LNCaP clone FGC (cell line): ENCODE results near the gene PCBP3.

Experiments used
- DNase-seq: peaks from one replicate; pipeline ENCODE4 v3.0.0-alpha.2; 2011; ENCODE audit warnings: low read depth
- H3K4me3 ChIP-seq: 2 replicates; pipeline ENCODE4 v1.5.1; 2011; ENCODE audit warnings: mild to moderate bottlenecking, low read depth, low read length, control low read depth
- TF ChIP-seq, protein P1 (sequence below): IDR thresholded peaks from 2 replicates; pipeline ENCODE4 v1.5.1; 2012; ENCODE audit warnings: mild to moderate bottlenecking; ENCODE audit not compliant: control insufficient read depth, insufficient read depth; ENCODE audit errors: extremely low read depth

PCBP3 gene

GRCh38 chr21:45981151-45982091, 337.9 kb downstream of the PCBP3 start, which contains the start of gene COL6A1:
COL6A1 (plus strand) TSS chr21:45981770; CDS start chr21:45981851, 81 bp downstream.
- peak within 1 kb of the TSS; percentile 72 for H3K4me3 ChIP-seq
- DNase-seq = peak; percentile 39
- TF ChIP-seq, protein P1, sequence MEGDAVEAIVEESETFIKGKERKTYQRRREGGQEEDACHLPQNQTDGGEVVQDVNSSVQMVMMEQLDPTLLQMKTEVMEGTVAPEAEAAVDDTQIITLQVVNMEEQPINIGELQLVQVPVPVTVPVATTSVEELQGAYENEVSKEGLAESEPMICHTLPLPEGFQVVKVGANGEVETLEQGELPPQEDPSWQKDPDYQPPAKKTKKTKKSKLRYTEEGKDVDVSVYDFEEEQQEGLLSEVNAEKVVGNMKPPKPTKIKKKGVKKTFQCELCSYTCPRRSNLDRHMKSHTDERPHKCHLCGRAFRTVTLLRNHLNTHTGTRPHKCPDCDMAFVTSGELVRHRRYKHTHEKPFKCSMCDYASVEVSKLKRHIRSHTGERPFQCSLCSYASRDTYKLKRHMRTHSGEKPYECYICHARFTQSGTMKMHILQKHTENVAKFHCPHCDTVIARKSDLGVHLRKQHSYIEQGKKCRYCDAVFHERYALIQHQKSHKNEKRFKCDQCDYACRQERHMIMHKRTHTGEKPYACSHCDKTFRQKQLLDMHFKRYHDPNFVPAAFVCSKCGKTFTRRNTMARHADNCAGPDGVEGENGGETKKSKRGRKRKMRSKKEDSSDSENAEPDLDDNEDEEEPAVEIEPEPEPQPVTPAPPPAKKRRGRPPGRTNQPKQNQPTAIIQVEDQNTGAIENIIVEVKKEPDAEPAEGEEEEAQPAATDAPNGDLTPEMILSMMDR = no peak

GRCh38 chr21:45982092-45982757, 338.7 kb downstream of the PCBP3 start:
- TF ChIP-seq, protein P1 = no peak
- DNase-seq = no peak
- peak overlapping the region; percentile 72 for H3K4me3 ChIP-seq

- TF ChIP-seq, protein P1 = no peak
- H3K4me3 ChIP-seq = peak overlapping the region; percentile 72
- no peak for DNase-seq
Observed at GRCh38 chr21:45982758-45983648, 339.5 kb downstream of the PCBP3 start.

DNA sequence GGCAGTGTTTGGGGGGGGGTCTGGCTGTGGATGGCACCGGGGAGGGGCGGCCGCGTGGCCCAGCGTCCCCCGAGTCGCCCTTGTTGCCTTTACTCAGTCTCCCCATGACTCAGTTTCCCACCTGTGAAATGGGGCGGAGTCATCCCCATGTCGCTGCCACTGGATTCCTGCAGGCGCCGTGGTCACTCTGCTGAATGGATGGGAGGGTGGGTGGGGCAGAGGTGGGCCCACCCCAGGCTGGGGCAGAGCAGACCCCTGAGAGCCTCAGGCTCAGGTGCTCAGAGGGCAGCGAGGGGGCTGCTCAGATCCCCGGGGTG, 340.1 kb downstream of the PCBP3 start:
- TF ChIP-seq, protein P1 = no peak
- no peak for DNase-seq
- 0 out of 2 replicates have a peak overlapping the region, but pooled peaks have one; percentile 50 for H3K4me3 ChIP-seq

DNA sequence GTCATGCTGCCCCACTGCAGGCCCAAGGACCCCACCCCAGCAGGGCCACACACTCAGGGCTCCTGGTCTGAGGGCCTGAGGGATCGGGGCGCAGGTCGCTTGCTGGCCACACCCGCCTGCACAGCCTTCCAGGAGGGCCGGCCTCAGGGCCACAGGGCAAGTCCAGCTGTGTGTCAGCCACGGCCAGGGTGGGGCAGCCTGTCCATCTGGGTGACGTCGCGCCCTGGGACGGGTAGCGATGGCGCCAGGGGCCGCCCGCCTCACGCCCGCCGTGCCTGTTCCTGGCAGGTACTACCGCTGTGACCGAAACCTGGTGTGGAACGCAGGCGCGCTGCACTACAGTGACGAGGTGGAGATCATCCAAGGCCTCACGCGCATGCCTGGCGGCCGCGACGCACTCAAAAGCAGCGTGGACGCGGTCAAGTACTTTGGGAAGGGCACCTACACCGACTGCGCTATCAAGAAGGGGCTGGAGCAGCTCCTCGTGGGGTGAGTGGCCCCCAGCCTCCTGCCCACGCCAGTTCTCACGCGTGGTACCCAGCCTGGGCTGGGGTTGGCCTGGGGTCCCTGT, 340.5 kb downstream of the PCBP3 start:
- peak overlapping the region; percentile 50 for H3K4me3 ChIP-seq
- TF ChIP-seq, protein P1 = peak; percentile 22; the same call in 1 of the 2 replicates
- peak; percentile 74 for DNase-seq

DNA sequence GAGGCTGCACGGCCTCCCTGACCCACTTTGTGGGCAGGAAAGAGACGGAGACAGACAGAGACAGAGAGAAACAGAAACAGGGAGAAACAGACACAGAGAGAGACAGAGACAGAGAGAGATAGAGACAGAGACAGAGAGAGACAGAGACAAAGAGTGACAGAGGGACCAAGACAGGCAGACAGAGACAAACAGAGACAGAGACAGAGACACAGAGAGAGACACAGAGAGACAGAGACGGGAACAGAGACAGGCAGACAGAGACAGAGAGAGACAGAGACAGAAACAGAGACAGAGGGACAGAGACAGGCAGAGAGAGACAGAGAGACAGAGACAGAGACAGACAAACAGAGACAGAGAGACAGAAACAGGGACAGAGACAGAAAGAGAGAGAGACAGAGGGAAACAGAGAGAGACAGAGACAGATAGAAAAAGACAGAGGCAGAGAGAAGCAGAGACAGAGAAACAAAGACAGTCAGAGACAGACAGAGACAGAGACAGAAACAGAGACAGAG, 341.1 kb downstream of the PCBP3 start:
- peak overlapping the region; percentile 50 for H3K4me3 ChIP-seq
- TF ChIP-seq, protein P1 = no peak
- no peak for DNase-seq
